Stimulated activated CD4-positive, alpha-beta T cell treated with anti-CD3 and anti-CD28 coated beads, Interleukin-12 subunit alpha, Interleukin-12 subunit beta, amount 100 ng/mL, for 4 hours (primary cell): ENCODE results near the gene GPR152.
A peak's percentile ranks its signal among the peaks of the same experiment; 100 is the strongest.

ENCODE experiments used
- DNase-seq: peaks from one replicate; pipeline ENCODE4 v3.0.0-alpha.2; 2020

Gene GPR152

DNA sequence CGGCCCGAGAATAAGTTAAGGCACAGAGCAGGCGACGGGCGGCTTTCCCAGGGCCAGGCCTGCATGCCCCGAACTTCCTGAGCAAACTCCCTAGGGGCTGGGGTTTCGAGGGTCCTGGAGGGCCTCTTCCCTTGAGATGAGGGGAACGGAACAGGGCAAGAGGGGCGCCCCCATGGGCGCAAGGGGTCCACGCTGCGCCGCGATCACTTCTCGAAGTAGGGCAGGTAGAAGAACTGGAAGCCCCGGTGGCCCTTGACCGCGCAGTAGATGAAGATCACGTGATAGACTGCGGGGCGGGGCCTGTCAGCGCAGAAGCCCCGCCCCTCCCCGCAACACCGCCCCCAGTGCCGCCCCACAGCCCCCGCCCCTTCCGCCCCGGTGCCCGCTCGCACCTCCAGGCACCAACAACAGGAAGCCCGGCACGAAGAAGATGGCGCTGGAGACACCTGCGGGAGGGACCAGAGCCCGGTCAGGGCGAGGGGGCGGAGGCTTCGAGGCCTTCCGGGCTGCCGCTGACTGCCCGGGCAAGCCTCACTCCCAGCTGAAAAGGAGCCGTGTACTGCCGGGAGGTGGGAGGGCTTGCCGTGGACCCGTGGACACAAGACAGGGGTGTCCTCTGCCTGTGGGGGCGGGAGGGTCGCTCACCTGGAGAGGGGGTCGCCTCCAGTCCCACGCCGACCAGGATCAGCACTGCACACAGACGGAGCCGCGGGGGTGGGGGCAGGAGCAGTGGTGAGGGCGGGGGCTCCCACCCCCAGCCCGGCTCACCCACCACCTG, 12.1 kb upstream of the GPR152 start:
- peak; percentile 89 for DNase-seq

DNA sequence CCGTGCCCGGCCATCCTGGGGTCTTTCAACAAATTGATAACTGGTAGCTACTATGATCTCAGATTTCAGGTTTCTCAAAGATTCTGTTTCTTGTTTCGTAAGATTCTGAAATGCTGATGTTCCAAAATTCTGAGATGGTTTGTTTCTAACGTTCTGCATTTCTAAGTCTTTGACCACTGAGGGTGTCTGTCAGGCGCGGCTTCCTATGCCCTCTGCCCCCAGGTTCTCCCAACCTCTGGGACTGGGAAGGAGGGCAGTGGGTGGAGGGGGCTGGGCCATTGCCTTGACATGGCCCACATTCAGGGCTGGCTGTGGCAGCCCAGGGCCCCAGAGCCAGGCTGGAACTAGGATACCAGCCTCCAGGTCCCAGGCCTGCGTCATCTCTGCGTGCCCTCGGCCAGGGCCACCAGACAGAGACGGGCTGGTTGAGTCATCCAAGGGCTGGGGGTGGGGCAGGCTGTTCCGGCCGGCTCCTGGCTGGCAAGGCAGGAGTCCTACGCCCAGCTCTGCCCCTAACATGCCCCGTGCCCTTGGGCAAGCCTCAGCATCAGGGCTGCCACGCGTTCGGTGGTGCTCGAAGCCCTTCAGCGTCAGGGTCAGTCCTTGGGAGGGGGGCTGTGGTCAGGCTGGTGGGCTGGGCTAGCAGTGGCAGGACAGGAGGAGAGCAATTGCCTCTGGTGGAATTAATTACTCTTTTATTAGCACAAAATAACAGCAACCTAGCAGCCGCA, 11.3 kb upstream of the GPR152 start:
- no peak for DNase-seq

DNA sequence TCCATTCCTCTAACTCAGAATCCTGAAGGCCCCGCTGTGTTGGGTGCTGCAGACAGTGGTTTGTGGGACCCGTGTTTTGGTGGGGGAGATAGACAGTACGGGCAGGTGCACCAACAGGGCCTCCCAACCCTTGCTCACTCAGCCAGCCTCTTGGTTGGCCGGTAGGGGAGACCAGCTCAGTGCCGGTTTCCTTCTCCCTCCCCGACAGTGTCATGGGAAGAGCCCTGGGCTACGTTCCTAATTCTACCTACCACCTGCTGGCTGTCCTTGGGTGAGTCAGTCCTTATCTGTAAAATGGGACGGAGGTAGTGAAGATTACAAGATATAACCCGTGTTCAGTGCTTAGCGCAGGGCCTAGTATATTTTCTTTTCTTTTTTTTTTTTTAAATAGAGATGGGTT, 10.7 kb upstream of the GPR152 start:
- DNase-seq: no peak

DNA sequence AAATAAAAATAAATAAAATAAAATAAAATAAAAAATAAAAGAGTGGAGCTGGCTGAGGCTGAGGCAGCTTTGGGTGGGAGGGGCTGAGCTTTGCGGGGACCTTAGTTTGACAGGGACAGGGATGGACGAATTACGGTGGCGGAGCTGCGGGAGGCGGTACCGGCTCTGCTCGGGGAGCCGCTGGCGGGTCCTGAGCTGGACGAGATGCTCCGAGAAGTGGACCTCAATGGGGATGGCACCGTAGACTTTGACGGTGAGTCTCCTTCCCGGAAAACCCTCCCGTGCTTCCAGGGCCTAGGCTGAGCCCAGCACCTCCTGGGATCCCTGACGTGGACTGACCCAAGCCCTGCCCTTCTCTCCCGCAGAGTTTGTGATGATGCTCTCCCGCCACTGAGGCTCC, 5.7 kb upstream of the GPR152 start:
- no peak for DNase-seq

- no peak for DNase-seq
Observed at GRCh38 chr11:67457453-67457852, 4.9 kb upstream of the GPR152 start.

DNA sequence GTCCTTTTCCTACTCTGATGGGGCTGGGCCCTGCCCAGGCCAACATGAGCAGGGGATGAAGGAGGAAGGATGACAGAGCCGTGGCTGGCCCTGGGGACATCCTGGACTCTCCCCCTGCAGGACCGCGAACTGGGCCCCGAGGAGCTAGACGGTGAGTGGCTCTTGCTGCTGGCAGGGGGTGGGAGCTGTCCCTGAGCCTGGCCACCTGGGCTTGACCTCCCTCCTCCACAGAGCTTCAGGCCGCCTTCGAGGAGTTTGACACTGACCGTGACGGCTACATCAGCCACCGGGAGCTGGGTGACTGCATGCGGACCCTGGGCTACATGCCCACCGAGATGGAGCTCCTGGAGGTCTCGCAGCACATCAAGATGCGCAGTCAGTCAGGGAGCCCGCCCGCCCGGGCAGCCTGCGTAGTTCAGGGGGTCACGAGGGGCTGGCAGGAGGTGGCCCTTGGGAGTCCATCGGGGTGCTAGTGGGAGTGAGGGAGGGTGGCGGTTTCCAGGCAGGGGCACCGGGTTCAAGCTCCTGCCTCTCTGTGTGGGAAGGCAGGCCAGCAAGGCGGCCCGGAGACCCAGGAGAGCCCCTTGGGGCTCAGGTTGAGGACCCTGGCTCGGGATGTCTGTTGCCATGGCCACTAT, 3.7 kb upstream of the GPR152 start:
- DNase-seq: no peak

DNA sequence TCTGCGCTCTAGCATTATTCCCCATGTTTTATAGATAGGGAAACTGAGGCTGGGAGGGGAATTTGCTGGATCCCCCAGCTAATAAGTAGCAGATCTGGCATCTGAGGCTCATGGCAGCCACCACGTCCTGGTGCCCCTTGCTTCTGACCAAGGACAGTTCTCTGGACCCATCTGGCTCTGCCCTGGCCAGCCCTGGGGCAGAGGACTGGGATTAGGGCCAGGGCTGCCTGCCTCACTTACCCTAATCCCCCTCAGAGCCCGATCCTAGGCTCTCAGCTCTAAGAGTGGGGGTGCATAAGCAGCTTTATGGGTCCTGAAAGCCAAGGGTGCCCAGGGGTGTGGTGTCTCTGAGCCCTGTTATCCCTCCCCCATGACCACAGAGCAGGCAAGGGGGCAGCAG, 2.5 kb upstream of the GPR152 start, which contains the start of gene CABP4:
Gene CABP4 (plus strand): TSS at position 301 of the 400 bp plus-strand sequence. CDS start 70 bp downstream, at position 371.
- DNase-seq: no peak

DNA sequence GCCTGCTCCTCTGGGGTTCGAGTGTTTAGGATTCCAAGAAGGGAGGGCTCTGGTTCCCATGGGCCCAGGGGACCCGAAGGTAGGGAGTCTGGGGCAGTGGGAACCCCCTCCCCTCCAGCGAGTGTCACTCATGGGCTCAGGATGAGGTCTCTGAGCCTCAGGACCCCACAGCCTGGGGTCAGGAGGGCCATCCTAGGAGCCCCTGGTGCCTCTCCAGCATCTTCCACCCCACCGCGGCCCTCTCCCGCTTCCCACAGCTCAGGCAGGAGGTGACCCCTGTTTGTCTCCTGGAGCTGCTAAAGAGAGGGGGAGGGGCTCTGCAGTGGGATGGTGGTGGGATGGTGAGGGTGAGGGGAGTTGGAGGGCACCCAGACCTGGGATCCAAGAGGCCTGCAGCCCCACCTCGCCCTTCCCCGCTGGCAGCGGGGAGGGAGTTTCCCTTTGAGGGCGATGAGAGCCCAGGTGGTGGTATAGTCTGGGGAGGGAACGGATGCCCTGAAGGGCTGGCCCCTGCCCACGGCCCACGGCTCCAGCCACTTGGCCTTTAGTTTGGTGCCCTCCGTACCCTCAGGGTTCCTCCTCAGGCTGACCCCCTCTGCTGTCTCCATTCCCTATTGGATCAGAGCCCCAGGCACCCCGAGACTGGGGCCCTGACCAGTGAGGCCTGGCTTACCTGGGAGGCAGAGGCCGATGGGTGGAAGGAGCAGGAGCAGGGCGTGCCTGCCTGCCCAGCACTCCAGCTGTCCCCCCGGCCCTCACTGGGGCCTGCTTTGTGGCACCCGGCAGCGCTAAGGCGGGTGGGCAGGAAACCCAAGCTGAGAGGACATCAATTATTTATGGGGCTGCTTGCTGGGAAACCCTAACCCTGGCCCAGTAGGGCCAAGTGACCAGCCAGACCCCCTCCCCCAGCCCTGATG, 1.5 kb upstream of the GPR152 start:
- DNase-seq: no peak

- DNase-seq: no peak
Observed at GRCh38 chr11:67451658-67451976, 912 bp downstream of the GPR152 start.

DNA sequence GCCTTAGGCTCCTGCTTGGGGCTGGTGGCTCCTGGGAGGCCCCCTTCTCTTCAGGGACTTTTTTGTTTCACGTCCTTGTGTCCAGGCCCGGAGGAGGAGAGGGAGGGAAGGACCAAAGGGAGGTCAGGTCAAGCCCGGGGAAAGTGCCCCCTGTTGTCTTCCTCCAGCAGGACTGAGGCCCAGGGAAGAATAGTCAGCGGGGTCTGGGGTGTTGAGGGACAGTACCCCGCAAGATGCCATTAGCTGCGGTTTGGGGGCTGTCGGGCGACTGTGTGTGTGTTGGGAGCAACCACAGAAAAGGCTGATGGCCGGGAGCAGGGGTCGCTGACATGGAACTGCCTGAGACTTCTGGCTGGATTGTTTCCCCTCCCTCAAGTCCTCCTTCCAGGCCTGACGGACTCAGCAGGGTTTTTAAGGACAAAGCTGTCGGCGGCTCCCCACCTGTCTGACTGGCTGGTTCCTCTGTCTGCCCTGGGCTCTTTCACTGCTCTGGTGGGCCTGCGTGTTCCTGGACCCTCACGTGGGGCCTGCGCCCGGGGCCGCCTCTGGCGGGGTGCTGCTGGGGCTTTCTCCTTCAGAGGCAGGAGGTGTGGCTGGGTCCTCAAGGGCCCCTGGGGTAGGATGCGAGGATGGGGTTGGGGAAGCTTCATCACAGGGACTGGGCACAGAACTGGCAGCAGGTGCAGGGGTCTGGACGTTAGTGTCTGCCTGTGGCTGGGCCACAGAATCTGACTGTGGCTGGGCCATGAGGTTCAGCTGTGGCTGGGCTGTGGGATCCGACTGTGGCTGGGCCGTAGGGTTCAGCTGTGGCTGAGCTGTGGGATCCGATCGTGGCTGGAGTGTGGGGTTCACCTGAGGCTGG, 1.5 kb downstream of the GPR152 start:
- DNase-seq: no peak

DNA sequence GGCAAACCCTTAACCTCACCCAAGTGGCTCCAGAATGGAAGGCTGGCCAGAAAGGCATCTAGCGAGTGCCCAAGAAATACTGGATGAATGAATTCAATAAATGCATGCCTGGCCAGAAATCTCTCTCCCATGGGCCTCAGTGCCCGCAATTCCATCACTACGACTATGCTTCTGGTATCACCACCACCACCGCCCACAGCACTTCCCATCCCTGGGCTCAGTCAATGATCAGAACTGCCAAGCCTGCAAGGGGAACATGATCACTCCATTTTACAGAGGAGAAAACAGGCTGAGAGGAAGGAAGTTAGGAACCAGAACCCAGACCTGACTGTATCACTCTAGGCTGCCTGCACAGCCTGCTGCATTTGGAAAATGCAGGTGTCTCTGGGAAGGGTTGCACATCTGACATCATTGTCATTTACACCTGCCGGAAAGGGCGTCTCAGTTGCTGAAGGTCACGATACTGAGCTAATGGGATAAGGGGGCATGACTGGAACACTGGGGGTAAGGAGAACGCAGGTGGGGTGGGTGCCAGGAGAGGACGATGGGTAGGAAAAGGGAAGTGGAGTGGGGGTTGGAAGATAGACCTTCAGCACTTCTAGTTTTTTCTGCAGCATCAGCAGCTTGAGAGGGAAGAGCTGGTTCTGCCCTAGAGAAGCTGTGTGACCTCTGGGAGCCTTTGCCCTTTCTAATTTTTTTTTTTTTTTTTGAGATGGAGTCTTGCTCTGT, 3.2 kb downstream of the GPR152 start:
- DNase-seq: no peak

GRCh38 chr11:67448220-67448609, 4.3 kb downstream of the GPR152 start:
- DNase-seq: no peak

GRCh38 chr11:67445515-67445914, 7.0 kb downstream of the GPR152 start:
- DNase-seq: no peak

GRCh38 chr11:67442504-67443404, 9.8 kb downstream of the GPR152 start:
- no peak for DNase-seq

GRCh38 chr11:67441731-67442351, 10.7 kb downstream of the GPR152 start:
- DNase-seq: no peak

DNA sequence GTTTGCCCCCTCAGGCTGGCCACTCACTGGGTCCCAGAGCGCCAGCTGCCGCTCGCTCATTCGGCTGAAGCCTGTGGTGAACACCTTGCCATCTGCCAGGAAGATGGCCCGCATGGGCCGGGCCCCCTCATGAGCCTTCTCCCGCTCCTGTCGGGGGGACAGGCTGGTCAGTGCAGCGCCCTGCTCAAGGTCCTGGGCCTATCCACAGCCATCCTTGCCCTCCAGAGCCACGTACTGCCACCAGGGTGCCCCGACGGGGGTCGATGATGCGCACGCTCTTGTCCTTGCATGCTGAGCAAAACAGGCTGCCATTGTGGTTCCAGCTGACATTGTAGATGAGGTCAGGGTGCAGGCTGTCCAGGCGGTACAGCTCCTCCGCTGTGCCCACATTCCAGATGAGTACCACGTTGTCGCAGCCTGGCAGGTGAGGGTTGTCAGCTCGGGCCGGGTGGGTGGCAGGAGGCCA, 11.4 kb downstream of the GPR152 start:
- no peak for DNase-seq

DNA sequence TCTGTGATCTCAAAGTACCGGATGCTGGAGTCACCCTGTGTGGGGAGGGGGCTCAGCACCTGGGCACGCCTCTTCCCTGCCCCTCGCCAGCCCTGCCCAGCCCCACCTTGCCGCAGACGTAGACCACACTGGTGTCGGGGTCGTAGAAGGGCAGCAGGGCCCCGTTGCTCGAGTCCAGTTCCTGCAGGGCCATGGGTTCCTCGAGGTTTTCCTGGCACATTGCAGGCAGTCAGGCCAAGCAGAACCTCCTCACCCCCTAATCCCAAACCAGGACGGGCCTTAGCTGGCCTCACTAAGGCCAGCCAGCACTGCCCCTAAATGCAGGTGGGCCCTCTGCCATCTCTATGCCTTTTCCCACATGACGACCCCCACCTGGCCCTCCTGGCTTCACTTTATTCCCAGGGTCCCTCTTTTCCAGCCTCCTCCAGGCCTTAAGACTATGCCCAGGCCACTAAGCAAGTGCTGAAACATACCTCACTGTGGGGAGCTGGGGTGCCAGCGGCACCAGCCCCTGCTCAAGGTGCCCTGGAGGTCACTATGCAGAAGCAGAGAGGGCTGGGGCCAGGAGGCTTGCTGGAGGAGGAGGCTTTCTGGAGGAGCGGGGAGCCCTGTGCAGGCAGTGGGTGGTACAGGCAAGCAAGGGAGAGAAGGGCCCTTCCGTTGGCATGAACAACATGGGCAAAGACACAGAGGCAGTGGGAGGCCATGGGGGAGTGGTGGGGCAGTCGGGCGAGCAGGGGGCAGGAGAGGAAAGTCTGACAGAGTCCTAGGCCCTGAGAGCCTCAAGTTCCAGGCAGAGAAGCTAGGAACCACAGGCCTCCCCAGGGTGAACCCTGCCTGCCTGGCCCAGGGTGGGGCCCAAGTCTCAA, 12.1 kb downstream of the GPR152 start:
- no peak for DNase-seq
